Measurements from ENCODE around the gene C9orf43. TPM values are rescaled to one million over a fixed set of nuclear protein-coding genes. Genes with fewer than 3 reads are reported as not detected.

C9orf43 gene
- total and polyA plus RNA-seq, 9 of the 15 experiments (the other 6 are each of a cell fraction or from before 2014, with no cell fraction given): 0.21 to 0.58 (median 0.33) TPM

GRCh38 chr9:113454914-113455761, 44.6 kb downstream of the C9orf43 start (continued):
- TF ChIP-seq COPS2 (conservative IDR thresholded peaks at IDR 0.05) (no peak), TEAD4 (IDR thresholded peaks at IDR 0.05; ENCODE audit: low read length) (peak; percentile 90), TEAD4 (CRISPR knock-in tag; IDR thresholded peaks at IDR 0.05; ENCODE audit: borderline replicate concordance) (no peak), TAF9B (IDR thresholded peaks at IDR 0.05; ENCODE audit: partially characterized antibody) (no peak), NUFIP1 (IDR thresholded peaks at IDR 0.05; ENCODE audit: partially characterized antibody) (no peak), VEZF1 (CRISPR knock-in tag; IDR thresholded peaks at IDR 0.05) (no peak), WHSC1 (IDR thresholded peaks at IDR 0.05; ENCODE audit: low read length) (no peak), ZNF586 (CRISPR knock-in tag; conservative IDR thresholded peaks at IDR 0.05) (no peak), ZNF24 (IDR thresholded peaks at IDR 0.05) (no peak), HMBOX1 (IDR thresholded peaks at IDR 0.05) (peak; percentile 99), TRIM24 (IDR thresholded peaks at IDR 0.05) (peak in 1 of 2 experiments; percentile 49; a peak in 2 of 4 replicates), MNT (conservative IDR thresholded peaks at IDR 0.05) (no peak; a peak in 1 of 4 replicates), ELK1 (CRISPR knock-in tag; IDR thresholded peaks at IDR 0.05) (no peak), RBM39 (optimal IDR thresholded peaks at IDR 0.05; ENCODE audit: low read depth, low read length) (no peak), ZFX (CRISPR knock-in tag; IDR thresholded peaks at IDR 0.05) (no peak), ZNF639 (CRISPR knock-in tag; conservative IDR thresholded peaks at IDR 0.05 in 1 of 2, IDR thresholded peaks at IDR 0.05 in 1 of 2) (0 out of 4 replicates have a peak, but pooled peaks of 1 of the 2 experiments have one; percentile 35), TFAP4 (CRISPR knock-in tag; IDR thresholded peaks at IDR 0.05; ENCODE audit: borderline replicate concordance) (no peak), DDX20 (tag; IDR thresholded peaks at IDR 0.05; ENCODE audit: low read depth) (no peak), ZNF41 (CRISPR knock-in tag; conservative IDR thresholded peaks at IDR 0.05) (no peak), POLR2G (IDR thresholded peaks at IDR 0.05; ENCODE audit: low read depth, low read length) (no peak)
